Measurements from ENCODE around the gene CEP162. TPM values are rescaled to one million over a fixed set of nuclear protein-coding genes. Genes with fewer than 3 reads are reported as not detected.

The CEP162 gene, protein sequence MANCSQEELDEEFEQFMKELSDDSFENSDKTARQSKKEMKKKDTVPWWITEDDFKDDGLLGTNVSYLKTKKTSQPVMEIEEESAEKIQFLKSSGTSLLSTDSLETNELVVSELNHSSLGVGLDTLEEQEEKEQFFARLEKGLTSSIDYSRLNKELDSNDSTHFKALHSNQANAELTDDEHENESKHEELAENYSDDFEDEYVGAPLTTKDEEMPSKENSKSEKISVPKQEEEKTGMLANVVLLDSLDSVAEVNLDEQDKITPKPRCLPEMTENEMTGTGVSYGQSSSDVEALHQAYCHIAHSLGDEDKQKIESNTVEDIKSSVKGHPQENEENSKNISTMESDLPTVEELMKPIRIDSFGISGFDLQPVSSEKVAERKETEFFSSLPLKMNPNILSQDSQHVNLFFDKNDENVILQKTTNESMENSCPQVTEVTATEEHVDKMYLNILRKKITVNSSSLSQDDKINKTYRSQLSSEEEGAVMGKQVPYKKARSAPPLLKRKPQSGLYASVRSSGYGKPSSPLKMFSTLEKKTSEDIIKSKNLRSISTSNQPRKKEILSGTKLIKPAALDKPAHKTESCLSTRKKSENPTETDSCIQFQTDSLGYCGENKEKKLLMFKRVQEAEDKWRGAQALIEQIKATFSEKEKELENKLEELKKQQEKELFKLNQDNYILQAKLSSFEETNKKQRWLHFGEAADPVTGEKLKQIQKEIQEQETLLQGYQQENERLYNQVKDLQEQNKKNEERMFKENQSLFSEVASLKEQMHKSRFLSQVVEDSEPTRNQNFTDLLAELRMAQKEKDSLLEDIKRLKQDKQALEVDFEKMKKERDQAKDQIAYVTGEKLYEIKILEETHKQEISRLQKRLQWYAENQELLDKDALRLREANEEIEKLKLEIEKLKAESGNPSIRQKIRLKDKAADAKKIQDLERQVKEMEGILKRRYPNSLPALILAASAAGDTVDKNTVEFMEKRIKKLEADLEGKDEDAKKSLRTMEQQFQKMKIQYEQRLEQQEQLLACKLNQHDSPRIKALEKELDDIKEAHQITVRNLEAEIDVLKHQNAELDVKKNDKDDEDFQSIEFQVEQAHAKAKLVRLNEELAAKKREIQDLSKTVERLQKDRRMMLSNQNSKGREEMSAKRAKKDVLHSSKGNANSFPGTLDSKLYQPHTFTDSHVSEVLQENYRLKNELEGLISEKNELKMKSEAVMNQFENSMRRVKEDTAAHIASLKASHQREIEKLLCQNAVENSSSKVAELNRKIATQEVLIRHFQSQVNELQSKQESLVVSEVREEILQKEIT (N-terminal part only)
- total RNA-seq: 1 to 10 TPM; 5.0 to 6.9 TPM

DNA sequence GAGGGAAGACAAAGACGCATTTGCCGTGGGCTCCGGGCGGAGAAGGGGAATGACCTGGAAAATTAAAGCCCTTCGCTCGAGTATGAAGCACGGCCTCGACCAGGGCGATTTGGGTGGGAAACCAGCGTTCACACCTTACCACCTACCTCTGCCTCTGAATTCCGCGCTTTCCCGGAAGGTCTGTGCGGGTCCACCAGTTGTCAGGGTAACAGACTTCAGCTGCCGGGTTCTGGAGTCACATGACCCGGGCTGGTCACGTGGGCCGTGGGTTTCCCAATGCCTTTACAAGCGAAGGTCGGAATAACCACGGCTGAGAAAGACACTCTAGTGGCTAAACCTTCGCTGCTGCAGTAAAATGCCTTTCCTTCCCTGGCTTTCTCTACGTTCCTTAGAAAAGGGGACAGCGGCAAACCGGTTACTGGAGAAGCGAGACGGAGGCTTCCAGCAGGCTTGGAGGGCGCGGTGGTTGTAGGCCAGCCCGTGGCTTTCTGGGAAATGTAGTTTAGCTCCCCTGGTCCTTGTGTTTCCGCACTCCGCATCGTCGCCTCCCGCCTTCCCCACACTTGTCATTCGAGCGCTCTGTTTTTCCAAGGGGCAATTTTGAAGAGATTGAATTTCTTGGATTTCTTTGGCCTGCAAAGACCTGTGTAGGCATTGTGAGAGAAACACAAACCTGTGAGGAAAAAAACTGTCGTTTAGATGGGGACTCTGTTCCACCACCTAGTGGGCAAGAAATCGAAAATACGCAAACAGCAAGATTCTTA lies at the start of gene CEP162:
CEP162 (minus strand) TSS at position 210 of the 764 bp plus-strand sequence. CDS start 1,250 bp downstream, outside the sequence.

Other genes with a start within 250 kb of the CEP162 start
- 1 to 10 TPM; 1.0 to 4.0 TPM for gene MRAP2, start 193.9 kb downstream of the CEP162 start, total RNA-seq